ENCODE data around the gene ZFYVE19. TPM values are rescaled to one million over a fixed set of nuclear protein-coding genes. Genes with fewer than 3 reads are reported as not detected.
A peak's percentile ranks its signal among the peaks of the same experiment; 100 is the strongest.

ZFYVE19 gene
- total and polyA plus RNA-seq, 2 donors from 2014 or later = 18.7 to 37.5 TPM

- Histone ChIP-seq H3K9me3 (ENCODE audit: control insufficient read depth in 2 of 3, insufficient read depth in 1 of 3, low read length in 3 of 3) (no peaks in the 10 kb centered on the region), H3K36me3 (ENCODE audit: control insufficient read depth in 2 of 3, insufficient read depth in 3 of 3, low read length in 3 of 3) (peaks cover 0 to 60% (median 30%) of the 10 kb centered on the region in 3 donors), H3K27me3 (ENCODE audit: control insufficient read depth, insufficient read depth, low read length) (no peaks in the 10 kb centered on the region), H3K4me1 (ENCODE audit: control insufficient read depth in 2 of 3, insufficient read depth in 2 of 3, low read depth in 1 of 3, low read length in 3 of 3) (peaks cover 0 to under 1% (median 0%) of the 10 kb centered on the region in 3 donors), H3K27ac (ENCODE audit: low read depth in 2 of 2, low read length in 2 of 2) (no peak overlapping the region), H3K4me3 (ENCODE audit: low read length in 3 of 3) (no peak overlapping the region), H3K9ac (ENCODE audit: low read length in 3 of 3) (no peak overlapping the region)
- DNase-seq (no peak), FAIRE-seq (no peak)
- TF ChIP-seq CTCF (IDR thresholded peaks at IDR 0.05; ENCODE audit: borderline replicate concordance, extremely low read depth, insufficient read depth) = no peak
- intact Hi-C loops (cut with DNase I) = no loop called here
These were observed 31.9 kb upstream of the ZFYVE19 start for GRCh38 chr15:40775007-40775406.

DNA sequence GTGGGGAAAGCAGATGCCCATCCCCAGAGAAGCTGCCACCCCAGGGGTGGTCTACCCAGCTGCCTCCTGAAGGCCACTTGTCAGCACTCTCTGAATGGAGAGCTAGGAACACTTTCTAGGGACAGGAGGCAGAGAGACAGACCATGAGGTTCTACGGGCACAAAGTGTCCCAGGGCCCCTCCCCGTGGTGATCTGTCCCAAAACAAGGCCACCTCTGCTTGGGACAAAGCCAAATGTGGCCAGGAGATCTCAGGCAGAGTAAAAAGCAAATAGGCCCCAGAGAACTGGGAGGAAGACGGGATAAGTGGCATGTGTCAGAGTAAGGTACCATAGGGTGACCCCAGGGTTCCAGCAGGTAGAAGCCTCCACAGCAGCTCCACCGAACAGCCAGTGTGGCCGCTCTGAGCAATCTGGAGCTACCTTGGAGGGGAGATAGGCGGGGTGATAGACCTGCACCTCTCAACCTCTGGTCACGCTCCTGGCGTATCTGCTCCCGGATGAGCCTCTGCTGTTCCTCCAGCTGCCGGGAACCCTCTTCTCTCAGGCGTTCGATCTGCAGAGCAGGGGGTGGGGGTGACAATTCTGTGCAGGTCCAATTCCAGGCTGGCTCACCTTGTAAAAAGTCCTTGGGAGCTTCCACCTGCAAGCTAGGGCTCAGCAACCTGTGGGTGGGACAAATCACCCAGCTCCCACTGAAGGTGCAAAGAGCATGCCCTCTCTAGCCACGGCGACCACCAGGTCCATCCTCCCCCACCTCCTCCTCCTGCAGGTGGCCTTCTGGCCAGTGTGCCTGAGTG, 31.0 kb upstream of the ZFYVE19 start:
- H3K27ac ChIP-seq (ENCODE audit: low read depth in 2 of 2, low read length in 2 of 2) = no peak overlapping the region
- DNase-seq (no peak), FAIRE-seq (no peak)
- no peaks in the 10 kb centered on the region for H3K9me3 ChIP-seq (ENCODE audit: control insufficient read depth in 2 of 3, insufficient read depth in 1 of 3, low read length in 3 of 3)
- H3K36me3 ChIP-seq (ENCODE audit: control insufficient read depth in 2 of 3, insufficient read depth in 3 of 3, low read length in 3 of 3) = peaks cover 0 to 60% (median 30%) of the 10 kb centered on the region in 3 donors
- H3K9ac ChIP-seq (ENCODE audit: low read length in 3 of 3) = no peak overlapping the region
- intact Hi-C loops (cut with DNase I) = no loop called here
- H3K4me3 ChIP-seq (ENCODE audit: low read length in 3 of 3) = no peak overlapping the region
- H3K4me1 ChIP-seq (ENCODE audit: control insufficient read depth in 2 of 3, insufficient read depth in 2 of 3, low read depth in 1 of 3, low read length in 3 of 3) = no peaks in the 10 kb centered on the region
- H3K27me3 ChIP-seq (ENCODE audit: control insufficient read depth, insufficient read depth, low read length) = no peaks in the 10 kb centered on the region
- no peak for TF ChIP-seq CTCF (IDR thresholded peaks at IDR 0.05; ENCODE audit: borderline replicate concordance, extremely low read depth, insufficient read depth)

- no peak overlapping the region for H3K27ac ChIP-seq (ENCODE audit: low read depth in 2 of 2, low read length in 2 of 2)
- H3K4me1 ChIP-seq (ENCODE audit: control insufficient read depth in 2 of 3, insufficient read depth in 2 of 3, low read depth in 1 of 3, low read length in 3 of 3) = no peaks in the 10 kb centered on the region
- H3K9me3 ChIP-seq (ENCODE audit: control insufficient read depth in 2 of 3, insufficient read depth in 1 of 3, low read length in 3 of 3) = no peaks in the 10 kb centered on the region
- no peak for TF ChIP-seq CTCF (IDR thresholded peaks at IDR 0.05; ENCODE audit: borderline replicate concordance, extremely low read depth, insufficient read depth)
- peaks cover 0 to 60% (median 28%) of the 10 kb centered on the region in 3 donors for H3K36me3 ChIP-seq (ENCODE audit: control insufficient read depth in 2 of 3, insufficient read depth in 3 of 3, low read length in 3 of 3)
- no peaks in the 10 kb centered on the region for H3K27me3 ChIP-seq (ENCODE audit: control insufficient read depth, insufficient read depth, low read length)
- DNase-seq (peak in 1 of 5 donors; percentile 85), FAIRE-seq (no peak)
- intact Hi-C loops (cut with DNase I) = no loop called here
- no peak overlapping the region for H3K4me3 ChIP-seq (ENCODE audit: low read length in 3 of 3)
- H3K9ac ChIP-seq (ENCODE audit: low read length in 3 of 3) = no peak overlapping the region
These were observed 30.2 kb upstream of the ZFYVE19 start for GRCh38 chr15:40776537-40777141.

Measured in kidney (tissue), 14 donors.